K562 (cell line): ENCODE data around the gene UBE2H. TPM values are rescaled to one million over a fixed set of nuclear protein-coding genes. Genes with fewer than 3 reads are reported as not detected.

Experiments
- CBFA2T3 ChIP-seq: fragments of 450-650 bp; IDR thresholded peaks from 2 replicates; pipeline ENCODE4 v1.6.1; 2017
- CHAMP1 ChIP-seq: fragments of 450-650 bp; IDR thresholded peaks from 2 replicates; pipeline ENCODE4 v1.6.1; 2016; ENCODE audit warnings: mild to moderate bottlenecking
- HINFP ChIP-seq: fragments of 450-650 bp; conservative IDR thresholded peaks from 2 replicates; pipeline ENCODE4 v1.6.1; 2016; ENCODE audit warnings: missing genetic modification characterization, low read depth, mild to moderate bottlenecking, control low read depth, missing compliant biosample characterization
- NCOA6 ChIP-seq: fragments of 450-650 bp; IDR thresholded peaks from 2 replicates; pipeline ENCODE4 v1.6.1; 2017; ENCODE audit warnings: mild to moderate bottlenecking
- ZFX ChIP-seq: sonication (generic); formaldehyde crosslinking; IDR thresholded peaks from 2 replicates; pipeline ENCODE4 v1.8.0; 2022; ENCODE audit warnings: mild to moderate bottlenecking, missing genetic modification reagents, moderate library complexity
- polyA plus RNA-seq, 8 experiments: library from polyadenylated mRNA; depleted of rRNA in 4 of 8; stranded (reverse) in 5 of 8; unstranded in 3 of 8; fragments of >200 nt; fragmentation: Nextera tagmentation in 2 of 8; fragmentation: Illumina TruSeq in 1 of 8; extraction: Ambion mirVana in 2 of 8; extraction: Trizol in 1 of 8; gene quantifications; 2 replicates each; pipeline versions ENCODE4 v1.2.1 to v1.2.3, GENCODE V29; 2011 to 2014; ENCODE audit warnings: inconsistent platforms in 1 of 8, missing spikeins in 1 of 8
- total RNA-seq, 7 experiments: library from RNA; depleted of rRNA in 6 of 7; stranded (reverse); fragments of >200 nt in 6 of 7; fragmentation: Illumina TruSeq in 2 of 7; extraction: Trizol in 2 of 7; gene quantifications; 2 replicates each; pipeline versions ENCODE4 v1.2.1 to v1.2.3, GENCODE V29; 2011 to 2021; ENCODE audit warnings: low replicate concordance in 1 of 7
- TF ChIP-seq, protein P1 (sequence below), 2 experiments: fragments of 450-650 bp; formaldehyde crosslinking in 1 of 2; IDR thresholded peaks; 2 replicates each; pipeline versions ENCODE4 v1.4.0 to v1.6.1; 2014 to 2020; ENCODE audit warnings: mild to moderate bottlenecking in 2 of 2, borderline replicate concordance in 1 of 2, low read depth in 1 of 2
- TF ChIP-seq, protein P2 (sequence below): fragments of 150-350 bp; IDR thresholded peaks from 2 replicates; pipeline ENCODE4 v1.6.1; 2014; ENCODE audit warnings: low read depth, mild to moderate bottlenecking, low read length, borderline replicate concordance

UBE2H gene
- total and polyA plus RNA-seq, 9 of the 15 experiments (the other 6 are each of a cell fraction or from before 2014, with no cell fraction given), result 6.3 to 33.0 (median 13.3) TPM

GRCh38 chr7:129829737-129830631 is 122.8 kb downstream of the UBE2H start (continued):
- TF ChIP-seq, protein P1, sequence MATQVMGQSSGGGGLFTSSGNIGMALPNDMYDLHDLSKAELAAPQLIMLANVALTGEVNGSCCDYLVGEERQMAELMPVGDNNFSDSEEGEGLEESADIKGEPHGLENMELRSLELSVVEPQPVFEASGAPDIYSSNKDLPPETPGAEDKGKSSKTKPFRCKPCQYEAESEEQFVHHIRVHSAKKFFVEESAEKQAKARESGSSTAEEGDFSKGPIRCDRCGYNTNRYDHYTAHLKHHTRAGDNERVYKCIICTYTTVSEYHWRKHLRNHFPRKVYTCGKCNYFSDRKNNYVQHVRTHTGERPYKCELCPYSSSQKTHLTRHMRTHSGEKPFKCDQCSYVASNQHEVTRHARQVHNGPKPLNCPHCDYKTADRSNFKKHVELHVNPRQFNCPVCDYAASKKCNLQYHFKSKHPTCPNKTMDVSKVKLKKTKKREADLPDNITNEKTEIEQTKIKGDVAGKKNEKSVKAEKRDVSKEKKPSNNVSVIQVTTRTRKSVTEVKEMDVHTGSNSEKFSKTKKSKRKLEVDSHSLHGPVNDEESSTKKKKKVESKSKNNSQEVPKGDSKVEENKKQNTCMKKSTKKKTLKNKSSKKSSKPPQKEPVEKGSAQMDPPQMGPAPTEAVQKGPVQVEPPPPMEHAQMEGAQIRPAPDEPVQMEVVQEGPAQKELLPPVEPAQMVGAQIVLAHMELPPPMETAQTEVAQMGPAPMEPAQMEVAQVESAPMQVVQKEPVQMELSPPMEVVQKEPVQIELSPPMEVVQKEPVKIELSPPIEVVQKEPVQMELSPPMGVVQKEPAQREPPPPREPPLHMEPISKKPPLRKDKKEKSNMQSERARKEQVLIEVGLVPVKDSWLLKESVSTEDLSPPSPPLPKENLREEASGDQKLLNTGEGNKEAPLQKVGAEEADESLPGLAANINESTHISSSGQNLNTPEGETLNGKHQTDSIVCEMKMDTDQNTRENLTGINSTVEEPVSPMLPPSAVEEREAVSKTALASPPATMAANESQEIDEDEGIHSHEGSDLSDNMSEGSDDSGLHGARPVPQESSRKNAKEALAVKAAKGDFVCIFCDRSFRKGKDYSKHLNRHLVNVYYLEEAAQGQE (IDR thresholded peaks at IDR 0.05; ENCODE audit: borderline replicate concordance), result peak; percentile 87
- TF ChIP-seq, protein P1 (CRISPR knock-in tag; IDR thresholded peaks at IDR 0.05; ENCODE audit: low read depth), result 0 out of 2 replicates have a peak, but pooled peaks have one; percentile 25
- TF ChIP-seq CBFA2T3, result no peak
- TF ChIP-seq, protein P2, sequence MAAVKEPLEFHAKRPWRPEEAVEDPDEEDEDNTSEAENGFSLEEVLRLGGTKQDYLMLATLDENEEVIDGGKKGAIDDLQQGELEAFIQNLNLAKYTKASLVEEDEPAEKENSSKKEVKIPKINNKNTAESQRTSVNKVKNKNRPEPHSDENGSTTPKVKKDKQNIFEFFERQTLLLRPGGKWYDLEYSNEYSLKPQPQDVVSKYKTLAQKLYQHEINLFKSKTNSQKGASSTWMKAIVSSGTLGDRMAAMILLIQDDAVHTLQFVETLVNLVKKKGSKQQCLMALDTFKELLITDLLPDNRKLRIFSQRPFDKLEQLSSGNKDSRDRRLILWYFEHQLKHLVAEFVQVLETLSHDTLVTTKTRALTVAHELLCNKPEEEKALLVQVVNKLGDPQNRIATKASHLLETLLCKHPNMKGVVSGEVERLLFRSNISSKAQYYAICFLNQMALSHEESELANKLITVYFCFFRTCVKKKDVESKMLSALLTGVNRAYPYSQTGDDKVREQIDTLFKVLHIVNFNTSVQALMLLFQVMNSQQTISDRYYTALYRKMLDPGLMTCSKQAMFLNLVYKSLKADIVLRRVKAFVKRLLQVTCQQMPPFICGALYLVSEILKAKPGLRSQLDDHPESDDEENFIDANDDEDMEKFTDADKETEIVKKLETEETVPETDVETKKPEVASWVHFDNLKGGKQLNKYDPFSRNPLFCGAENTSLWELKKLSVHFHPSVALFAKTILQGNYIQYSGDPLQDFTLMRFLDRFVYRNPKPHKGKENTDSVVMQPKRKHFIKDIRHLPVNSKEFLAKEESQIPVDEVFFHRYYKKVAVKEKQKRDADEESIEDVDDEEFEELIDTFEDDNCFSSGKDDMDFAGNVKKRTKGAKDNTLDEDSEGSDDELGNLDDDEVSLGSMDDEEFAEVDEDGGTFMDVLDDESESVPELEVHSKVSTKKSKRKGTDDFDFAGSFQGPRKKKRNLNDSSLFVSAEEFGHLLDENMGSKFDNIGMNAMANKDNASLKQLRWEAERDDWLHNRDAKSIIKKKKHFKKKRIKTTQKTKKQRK, result 0 out of 2 replicates have a peak, but pooled peaks have one; percentile 19
- TF ChIP-seq HINFP, result peak; percentile 76
- TF ChIP-seq CHAMP1, result peak; percentile 60; the same call in 1 of the 2 replicates
- TF ChIP-seq NCOA6, result no peak
- no peak for TF ChIP-seq ZFX (CRISPR knock-in tag)
